ENCODE measurements around the gene CHEK1.

GRCh38 chr11:125689274-125689859 is 64.4 kb downstream of the CHEK1 start:
- no peak for TF ChIP-seq TAF1 (IDR thresholded peaks at IDR 0.05; ENCODE audit: control insufficient read depth, extremely low read depth, insufficient read depth, low read length, severe bottlenecking)
- no peak for TF ChIP-seq CTCF (IDR thresholded peaks at IDR 0.05 in 2 of 3, conservative IDR thresholded peaks at IDR 0.05 in 1 of 3; ENCODE audit: insufficient read depth in 2 of 3, low read depth in 1 of 3, low read length in 3 of 3)
- TF ChIP-seq BCLAF1 (IDR thresholded peaks at IDR 0.05; ENCODE audit: borderline replicate concordance in 1 of 2, control insufficient read depth in 1 of 2, low read depth in 2 of 2, low read length in 1 of 2) = no peak
